Activated B cell treated with CpG ODN at 0.5 μM for 24 hours (primary cell): ENCODE results near the gene NDUFB10. TPM values are rescaled to one million over a fixed set of nuclear protein-coding genes. Genes with fewer than 3 reads are reported as not detected.

Source experiments
- ATAC-seq: fragments of 200-7000 bp; cut with Tn5 transposase; one replicate; pipeline ENCODE4 v1.10.0; 2021; ENCODE audit warnings: low read depth, mild to moderate bottlenecking, moderate library complexity
- CTCF ChIA-PET: fragments of 350-600 bp; sonication (Branson Sonifier 250); formaldehyde crosslinking; loops from one replicate; lab custom pipeline; 2021; ENCODE audit warnings: antibody characterized with exemption; lab: Charles Lee
- POLR2A ChIA-PET: fragments of 350-600 bp; sonication (Branson Sonifier 250); formaldehyde crosslinking; loops from one replicate; lab custom pipeline; 2021; ENCODE audit warnings: antibody characterized with exemption; lab: Charles Lee
- DNase-seq: peaks from one replicate; pipeline ENCODE4 v3.0.0; 2022
- H3K27ac Mint-ChIP-seq: one replicate; pipeline ENCODE4 v1.8.0; 2020; ENCODE audit warnings: mixed read lengths
- H3K27me3 Mint-ChIP-seq: one replicate; pipeline ENCODE4 v1.8.0; 2021; ENCODE audit warnings: mixed read lengths
- H3K36me3 Mint-ChIP-seq: one replicate; pipeline ENCODE4 v1.8.0; 2021; ENCODE audit warnings: low read depth, mixed read lengths
- H3K4me1 Mint-ChIP-seq: one replicate; pipeline ENCODE4 v1.8.0; 2021; ENCODE audit warnings: mixed read lengths
- H3K4me3 Mint-ChIP-seq: one replicate; pipeline ENCODE4 v1.8.0; 2020; ENCODE audit warnings: mild to moderate bottlenecking, mixed read lengths
- H3K9me3 Mint-ChIP-seq: one replicate; pipeline ENCODE4 v1.8.0; 2020; ENCODE audit warnings: mixed read lengths
- intact Hi-C: fragments of 100-400 bp; cut with micrococcal nuclease; formaldehyde crosslinking; loops from one replicate; pipeline ENCODE4 v1.15.1; 2024
- total RNA-seq: library from RNA; stranded (reverse); gene quantifications from 2 replicates; pipeline ENCODE4 v1.2.3, GENCODE V29; 2022
- TF ChIP-seq, protein P1 (sequence below): fragments of 200-600 bp; IDR thresholded peaks from one replicate; pipeline ENCODE4 v1.8.0; 2022; ENCODE audit warnings: antibody characterized with exemption, mild to moderate bottlenecking

NDUFB10 gene
- total RNA-seq, 1 donor from 2014 or later = 77.4 TPM

- Mint-ChIP-seq H3K36me3 (peaks cover 45% of the 10 kb centered on the region), H3K27me3 (no peaks in the 10 kb centered on the region), H3K4me1 (peaks cover 55% of the 10 kb centered on the region), H3K9me3 (no peaks in the 10 kb centered on the region), H3K27ac (peak overlapping the region; percentile 90), H3K4me3 (peak overlapping the region; percentile 92)
- ATAC-seq = peak; percentile 13
- ChIA-PET CTCF (interaction anchor here (0.7 to 1.5 kb wide), 3 partner anchors 22 to 40 kb away, joined by 3 read pairs; no protein-coding TSS in a partner anchor), POLR2A (interaction anchor here (0.6 to 9.7 kb wide), 51 partner anchors 7 to 1926 kb away, joined by 3 to 351 read pairs (median 4); partner anchors contain the start of genes ATP6V0C, CHTF18, CRAMP1 and ECI1)
- TF ChIP-seq, protein P1, sequence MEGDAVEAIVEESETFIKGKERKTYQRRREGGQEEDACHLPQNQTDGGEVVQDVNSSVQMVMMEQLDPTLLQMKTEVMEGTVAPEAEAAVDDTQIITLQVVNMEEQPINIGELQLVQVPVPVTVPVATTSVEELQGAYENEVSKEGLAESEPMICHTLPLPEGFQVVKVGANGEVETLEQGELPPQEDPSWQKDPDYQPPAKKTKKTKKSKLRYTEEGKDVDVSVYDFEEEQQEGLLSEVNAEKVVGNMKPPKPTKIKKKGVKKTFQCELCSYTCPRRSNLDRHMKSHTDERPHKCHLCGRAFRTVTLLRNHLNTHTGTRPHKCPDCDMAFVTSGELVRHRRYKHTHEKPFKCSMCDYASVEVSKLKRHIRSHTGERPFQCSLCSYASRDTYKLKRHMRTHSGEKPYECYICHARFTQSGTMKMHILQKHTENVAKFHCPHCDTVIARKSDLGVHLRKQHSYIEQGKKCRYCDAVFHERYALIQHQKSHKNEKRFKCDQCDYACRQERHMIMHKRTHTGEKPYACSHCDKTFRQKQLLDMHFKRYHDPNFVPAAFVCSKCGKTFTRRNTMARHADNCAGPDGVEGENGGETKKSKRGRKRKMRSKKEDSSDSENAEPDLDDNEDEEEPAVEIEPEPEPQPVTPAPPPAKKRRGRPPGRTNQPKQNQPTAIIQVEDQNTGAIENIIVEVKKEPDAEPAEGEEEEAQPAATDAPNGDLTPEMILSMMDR = no peak
- intact Hi-C loops = loop anchor here (1.0 to 10.0 kb wide), 7 partner anchors 8 to 1191 kb away; partner anchors contain the start of genes GFER, MSRB1, RNPS1 and TBL3
- no peak for DNase-seq
Observed at GRCh38 chr16:1963806-1964505, 4.6 kb downstream of the NDUFB10 start.

GRCh38 chr16:1964506-1965395, 5.4 kb downstream of the NDUFB10 start, which contains the start of gene RPS2:
RPS2 (minus strand) TSS chr16:1964826; CDS start chr16:1964625, 201 bp downstream.
- Mint-ChIP-seq H3K36me3 (peaks cover 45% of the 10 kb centered on the region), H3K27ac (peak within 1 kb of the TSS; percentile 94), H3K4me1 (peaks cover 50% of the 10 kb centered on the region), H3K9me3 (no peaks in the 10 kb centered on the region), H3K4me3 (peak within 1 kb of the TSS; percentile 92), H3K27me3 (no peaks in the 10 kb centered on the region)
- ChIA-PET CTCF (interaction anchor here (0.8 to 1.5 kb wide), 3 partner anchors 28 to 176 kb away, joined by 3 read pairs; no protein-coding TSS in a partner anchor), POLR2A (interaction anchor here (0.6 to 9.7 kb wide), 59 partner anchors 9 to 1927 kb away, joined by 3 to 351 read pairs (median 4); partner anchors contain the start of genes ATP6V0C, CHTF18, CRAMP1 and ECI1)
- TF ChIP-seq, protein P1 = no peak
- DNase-seq = peak; percentile 95
- peak; percentile 93 for ATAC-seq
- intact Hi-C loops = loop anchor here (1.0 to 10.0 kb wide), 7 partner anchors 8 to 1190 kb away; partner anchors contain the start of genes GFER, MSRB1, RNPS1 and TBL3

- POLR2A ChIA-PET = interaction anchor here (0.5 to 9.7 kb wide), 37 partner anchors 8 to 1158 kb away, joined by 3 to 351 read pairs (median 5); partner anchors contain the start of genes CRAMP1, EME2, FAHD1 and FLYWCH2
- no peaks in the 10 kb centered on the region for H3K27me3 Mint-ChIP-seq
- intact Hi-C loops = loop anchor here (2.0 to 10.0 kb wide), 2 partner anchors 43 to 1189 kb away; partner anchors contain the start of gene ZNF598
- CTCF ChIA-PET = interaction anchor here (0.8 to 1.2 kb wide), 2 partner anchors 27 to 175 kb away, joined by 3 read pairs; no protein-coding TSS in a partner anchor
- H3K4me3 Mint-ChIP-seq = peak overlapping the region; percentile 92
- no peaks in the 10 kb centered on the region for H3K9me3 Mint-ChIP-seq
- ATAC-seq (no peak), DNase-seq (no peak)
- TF ChIP-seq, protein P1 = no peak
- peak overlapping the region; percentile 94 for H3K27ac Mint-ChIP-seq
- H3K36me3 Mint-ChIP-seq = peaks cover 40% of the 10 kb centered on the region
- peaks cover 42% of the 10 kb centered on the region for H3K4me1 Mint-ChIP-seq
Observed at GRCh38 chr16:1965396-1966001, 6.2 kb downstream of the NDUFB10 start.

- Mint-ChIP-seq H3K9me3 (no peaks in the 10 kb centered on the region), H3K27me3 (no peaks in the 10 kb centered on the region), H3K4me1 (peaks cover 40% of the 10 kb centered on the region), H3K4me3 (peak within 1 kb of the TSS; percentile 92), H3K27ac (peak within 1 kb of the TSS; percentile 94), H3K36me3 (peaks cover 33% of the 10 kb centered on the region)
- TF ChIP-seq, protein P1 = no peak
- no peak for DNase-seq
- intact Hi-C loops = loop anchor here (10.0 kb wide), 1 partner anchor 1188 kb away; no protein-coding TSS in a partner anchor
- POLR2A ChIA-PET = interaction anchor here (0.5 to 9.7 kb wide), 5 partner anchors 17 to 568 kb away, joined by 3 to 351 read pairs (median 9); partner anchors contain the start of genes EME2, GFER, MRPS34 and NME3
- CTCF ChIA-PET = no interaction called here
- no peak for ATAC-seq
Observed at GRCh38 chr16:1966460-1966859, 7.1 kb downstream of the NDUFB10 start, which contains the start of gene RNF151. RNF151 (plus strand) TSS chr16:1966856; CDS start chr16:1966882, 26 bp downstream.
